ENCODE data around the gene CA10. TPM values are rescaled to one million over a fixed set of nuclear protein-coding genes. Genes with fewer than 3 reads are reported as not detected.

Gene CA10
- total RNA-seq, 1 experiment from 2014 or later = not detected

DNA sequence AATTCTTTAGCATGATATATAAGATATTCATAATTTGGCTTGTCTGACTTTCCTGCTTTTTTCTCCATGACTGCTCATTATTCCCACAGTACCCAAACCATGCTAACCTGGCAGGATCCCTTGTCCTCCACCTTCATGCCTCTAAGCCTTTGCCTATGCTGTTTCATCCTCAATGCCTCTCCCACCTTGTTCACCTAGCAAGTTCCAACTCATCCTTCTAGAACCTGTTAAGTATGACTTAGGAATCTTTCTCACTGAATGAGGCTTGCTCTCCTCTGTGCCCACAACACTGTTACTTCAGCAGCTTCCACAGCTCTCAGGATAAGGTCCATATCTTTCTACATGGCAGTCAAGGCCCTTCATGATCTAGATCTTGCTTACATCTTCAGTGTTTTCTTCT is 34.0 kb downstream of the CA10 start:
- H3K27me3 ChIP-seq (replicated peaks; ENCODE audit: control insufficient read depth, insufficient read depth, low read length) = no peaks in the 10 kb centered on the region
- H3K9me3 ChIP-seq = peaks cover 8% of the 10 kb centered on the region
- Mint-ChIP-seq H3K27ac (ENCODE audit: unreplicated experiment) (no peak overlapping the region), H3K9me3 (ENCODE audit: unreplicated experiment) (peaks cover 10% of the 10 kb centered on the region), H3K4me3 (ENCODE audit: unreplicated experiment) (no peak overlapping the region), H3K27me3 (ENCODE audit: insufficient read depth, unreplicated experiment) (peaks cover 3% of the 10 kb centered on the region), H3K36me3 (ENCODE audit: insufficient read depth, unreplicated experiment) (no peaks in the 10 kb centered on the region), H3K4me1 (ENCODE audit: low read depth, unreplicated experiment) (no peaks in the 10 kb centered on the region)
- DNase-seq = no peak
- BruUV-seq (replicated peaks) = no TSS peak
- POLR2A ChIA-PET = no interaction called here
- no peaks in the 10 kb centered on the region for H3K36me3 ChIP-seq (ENCODE audit: control insufficient read depth, insufficient read depth, low read length)
- H3K4me3 ChIP-seq (ENCODE audit: low read depth, low read length) = no peak overlapping the region
- TF ChIP-seq, protein P1, sequence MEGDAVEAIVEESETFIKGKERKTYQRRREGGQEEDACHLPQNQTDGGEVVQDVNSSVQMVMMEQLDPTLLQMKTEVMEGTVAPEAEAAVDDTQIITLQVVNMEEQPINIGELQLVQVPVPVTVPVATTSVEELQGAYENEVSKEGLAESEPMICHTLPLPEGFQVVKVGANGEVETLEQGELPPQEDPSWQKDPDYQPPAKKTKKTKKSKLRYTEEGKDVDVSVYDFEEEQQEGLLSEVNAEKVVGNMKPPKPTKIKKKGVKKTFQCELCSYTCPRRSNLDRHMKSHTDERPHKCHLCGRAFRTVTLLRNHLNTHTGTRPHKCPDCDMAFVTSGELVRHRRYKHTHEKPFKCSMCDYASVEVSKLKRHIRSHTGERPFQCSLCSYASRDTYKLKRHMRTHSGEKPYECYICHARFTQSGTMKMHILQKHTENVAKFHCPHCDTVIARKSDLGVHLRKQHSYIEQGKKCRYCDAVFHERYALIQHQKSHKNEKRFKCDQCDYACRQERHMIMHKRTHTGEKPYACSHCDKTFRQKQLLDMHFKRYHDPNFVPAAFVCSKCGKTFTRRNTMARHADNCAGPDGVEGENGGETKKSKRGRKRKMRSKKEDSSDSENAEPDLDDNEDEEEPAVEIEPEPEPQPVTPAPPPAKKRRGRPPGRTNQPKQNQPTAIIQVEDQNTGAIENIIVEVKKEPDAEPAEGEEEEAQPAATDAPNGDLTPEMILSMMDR (IDR thresholded peaks at IDR 0.05; ENCODE audit: insufficient read depth in 1 of 2, low read depth in 1 of 2, low read length in 1 of 2, severe bottlenecking in 1 of 2, unreplicated experiment in 1 of 2) = no peak
- intact Hi-C loops (cut with micrococcal nuclease; ENCODE audit: unreplicated experiment) = no loop called here
- no peaks in the 10 kb centered on the region for H3K4me1 ChIP-seq
- CTCF ChIA-PET = no interaction called here

DNA sequence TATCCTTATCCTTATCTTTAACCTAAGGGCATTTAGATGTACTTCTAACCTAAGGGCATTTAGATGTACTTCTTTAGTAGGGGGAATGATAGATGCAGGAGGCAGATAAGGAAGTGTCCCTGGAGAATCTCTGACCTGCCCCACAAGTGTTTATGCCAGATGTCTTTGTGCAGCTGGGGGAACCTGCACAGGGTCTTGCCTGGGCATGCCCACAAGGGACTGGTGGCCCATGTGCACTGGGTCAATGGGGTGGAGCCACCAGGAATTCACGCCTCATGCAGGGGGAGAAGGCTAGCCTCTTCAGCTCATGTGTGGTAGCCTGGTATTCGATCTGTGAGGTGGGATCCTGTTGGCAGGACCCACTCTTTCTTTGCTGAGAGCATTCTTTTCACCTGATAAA is 38.0 kb downstream of the CA10 start:
- no peaks in the 10 kb centered on the region for H3K4me1 ChIP-seq
- CTCF ChIA-PET = no interaction called here
- TF ChIP-seq, protein P1 (IDR thresholded peaks at IDR 0.05; ENCODE audit: insufficient read depth in 1 of 2, low read depth in 1 of 2, low read length in 1 of 2, severe bottlenecking in 1 of 2, unreplicated experiment in 1 of 2) = no peak
- peaks cover 3% of the 10 kb centered on the region for H3K27me3 Mint-ChIP-seq (ENCODE audit: insufficient read depth, unreplicated experiment)
- intact Hi-C loops (cut with micrococcal nuclease; ENCODE audit: unreplicated experiment) = no loop called here
- H3K4me3 Mint-ChIP-seq (ENCODE audit: unreplicated experiment) = no peak overlapping the region
- no peaks in the 10 kb centered on the region for H3K27me3 ChIP-seq (replicated peaks; ENCODE audit: control insufficient read depth, insufficient read depth, low read length)
- no peaks in the 10 kb centered on the region for H3K36me3 Mint-ChIP-seq (ENCODE audit: insufficient read depth, unreplicated experiment)
- BruUV-seq (replicated peaks) = no TSS peak
- POLR2A ChIA-PET = no interaction called here
- H3K4me1 Mint-ChIP-seq (ENCODE audit: low read depth, unreplicated experiment) = no peaks in the 10 kb centered on the region
- no peak overlapping the region for H3K27ac Mint-ChIP-seq (ENCODE audit: unreplicated experiment)
- no peak for DNase-seq
- no peak overlapping the region for H3K4me3 ChIP-seq (ENCODE audit: low read depth, low read length)
- peaks cover 9% of the 10 kb centered on the region for H3K9me3 ChIP-seq
- H3K36me3 ChIP-seq (ENCODE audit: control insufficient read depth, insufficient read depth, low read length) = no peaks in the 10 kb centered on the region
- peaks cover 10% of the 10 kb centered on the region for H3K9me3 Mint-ChIP-seq (ENCODE audit: unreplicated experiment)

DNA sequence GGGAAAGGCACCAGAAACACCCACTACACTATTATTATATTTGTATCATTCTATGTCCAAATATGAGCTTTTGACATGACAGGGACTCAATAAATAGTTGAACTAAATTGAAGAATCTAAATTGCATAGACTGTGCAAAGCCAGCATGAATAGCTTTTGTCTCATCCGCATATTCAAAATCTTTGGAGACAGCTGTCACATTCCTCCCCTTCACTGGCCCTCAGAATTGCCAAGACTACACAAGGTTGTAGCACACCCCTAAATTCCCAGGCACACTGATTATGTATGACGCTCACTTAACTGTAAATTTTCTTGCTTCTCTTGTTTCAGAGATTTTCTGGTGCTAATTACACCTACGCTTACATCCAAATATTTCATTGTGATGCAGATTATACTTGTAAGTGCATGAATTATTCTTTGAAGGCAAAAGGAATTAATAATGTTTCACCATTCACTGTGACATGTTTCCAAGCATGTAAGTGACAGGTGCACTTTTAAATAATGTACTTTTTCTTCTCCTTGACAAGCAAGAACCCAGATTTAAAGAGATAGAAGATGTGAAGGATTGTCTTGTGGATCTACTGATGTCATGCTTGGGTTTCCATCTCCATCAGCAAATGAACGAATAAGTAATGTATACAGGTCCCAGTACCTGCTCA is 47.5 kb downstream of the CA10 start:
- Histone ChIP-seq H3K27me3 (replicated peaks; ENCODE audit: control insufficient read depth, insufficient read depth, low read length) (no peaks in the 10 kb centered on the region), H3K9me3 (0 out of 2 replicates have a peak, but pooled peaks cover 4% of the 10 kb centered on the region), H3K4me3 (ENCODE audit: low read depth, low read length) (no peak overlapping the region), H3K4me1 (no peaks in the 10 kb centered on the region), H3K36me3 (ENCODE audit: control insufficient read depth, insufficient read depth, low read length) (no peaks in the 10 kb centered on the region)
- no peak for DNase-seq
- CTCF ChIA-PET = no interaction called here
- Mint-ChIP-seq H3K36me3 (ENCODE audit: insufficient read depth, unreplicated experiment) (no peaks in the 10 kb centered on the region), H3K9me3 (ENCODE audit: unreplicated experiment) (no peaks in the 10 kb centered on the region), H3K27ac (ENCODE audit: unreplicated experiment) (no peak overlapping the region), H3K27me3 (ENCODE audit: insufficient read depth, unreplicated experiment) (peaks cover 3% of the 10 kb centered on the region), H3K4me3 (ENCODE audit: unreplicated experiment) (no peak overlapping the region), H3K4me1 (ENCODE audit: low read depth, unreplicated experiment) (no peaks in the 10 kb centered on the region)
- POLR2A ChIA-PET = no interaction called here
- BruUV-seq (replicated peaks) = no TSS peak
- TF ChIP-seq, protein P1 (IDR thresholded peaks at IDR 0.05; ENCODE audit: insufficient read depth in 1 of 2, low read depth in 1 of 2, low read length in 1 of 2, severe bottlenecking in 1 of 2, unreplicated experiment in 1 of 2) = no peak
- intact Hi-C loops (cut with micrococcal nuclease; ENCODE audit: unreplicated experiment) = no loop called here

All from Caco-2 (cell line).